Activated naive CD4-positive, alpha-beta T cell treated with Interleukin-2 at 50 U/mL for 16 hours (primary cell): ENCODE measurements around the gene VWC2.

Experiments
- DNase-seq: peaks from one replicate; pipeline ENCODE4 v3.0.0-alpha.2; 2020

The VWC2 gene

DNA sequence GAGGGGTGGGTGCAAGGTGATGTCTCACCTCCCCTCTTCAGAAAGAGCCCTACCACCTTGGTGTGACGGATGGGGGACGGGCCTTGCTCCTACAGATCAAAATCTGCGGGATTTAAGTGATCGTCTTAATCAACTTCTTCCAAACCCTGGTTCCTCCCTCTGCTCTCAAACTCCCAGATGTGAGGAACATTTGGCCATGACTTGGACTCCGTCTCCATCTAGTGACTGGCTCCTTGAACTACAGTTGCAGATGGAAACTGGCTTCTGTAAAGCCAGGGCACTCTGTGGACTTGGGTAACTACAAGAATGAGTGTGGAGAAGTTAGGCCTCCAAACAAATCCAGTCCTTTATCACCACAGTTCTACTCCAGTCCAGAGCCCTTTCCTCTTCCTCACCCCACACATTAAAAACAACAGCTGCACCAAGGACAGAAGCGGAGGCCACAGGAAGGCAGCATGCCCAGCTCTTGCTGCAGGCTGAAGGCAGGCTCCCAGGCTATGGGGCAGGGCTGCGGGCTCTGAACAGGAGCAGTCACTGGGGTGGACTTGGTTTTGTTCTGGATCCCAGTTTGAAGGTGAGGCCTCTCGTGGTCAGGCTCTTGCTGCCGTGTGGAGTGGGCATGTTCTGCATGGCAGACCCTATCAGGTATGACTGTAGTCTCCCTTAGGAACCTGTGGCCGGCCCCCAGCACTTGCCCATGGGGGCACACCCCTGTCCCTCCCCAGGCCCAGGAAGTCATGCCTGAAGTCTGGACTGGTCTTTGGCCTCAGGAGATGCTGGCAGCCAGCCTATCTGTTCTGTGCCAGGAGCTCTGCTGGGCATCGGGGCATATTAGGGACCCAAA is 79.4 kb downstream of the VWC2 start:
- no peak for DNase-seq

DNA sequence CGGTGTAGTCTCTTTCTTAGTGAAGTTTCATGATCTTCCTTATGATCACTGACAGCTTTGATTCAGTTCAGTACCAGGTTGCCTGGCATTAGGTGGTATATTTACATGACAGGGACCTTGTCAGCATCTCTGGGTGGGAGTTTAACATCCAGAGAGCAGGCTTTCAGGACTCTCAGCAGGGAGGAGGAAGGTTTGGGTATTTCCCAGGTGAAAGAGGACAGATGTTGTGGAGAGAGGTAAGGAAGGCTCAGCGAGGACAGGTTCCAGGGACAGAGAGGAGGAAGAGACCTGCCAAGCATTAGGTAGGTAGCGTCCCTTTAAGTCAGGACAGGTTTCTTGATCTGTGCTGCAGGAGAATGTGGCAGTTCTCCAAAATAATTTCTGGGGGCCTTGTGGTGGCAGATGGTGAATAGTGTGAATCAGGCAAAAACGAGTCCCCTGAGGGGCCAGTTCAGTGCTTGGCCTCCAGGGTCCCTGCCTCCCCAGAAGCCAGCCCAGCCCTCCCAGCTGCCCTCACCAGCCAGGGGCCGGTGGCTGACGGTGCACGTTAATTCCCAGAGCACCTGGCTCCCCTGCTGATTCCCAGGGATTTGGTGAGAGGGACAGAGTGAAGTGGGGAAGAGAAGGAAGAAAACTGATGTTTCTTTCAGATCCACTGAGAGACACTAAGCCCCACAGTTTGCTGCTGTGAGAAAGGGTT is 82.0 kb downstream of the VWC2 start:
- no peak for DNase-seq

DNA sequence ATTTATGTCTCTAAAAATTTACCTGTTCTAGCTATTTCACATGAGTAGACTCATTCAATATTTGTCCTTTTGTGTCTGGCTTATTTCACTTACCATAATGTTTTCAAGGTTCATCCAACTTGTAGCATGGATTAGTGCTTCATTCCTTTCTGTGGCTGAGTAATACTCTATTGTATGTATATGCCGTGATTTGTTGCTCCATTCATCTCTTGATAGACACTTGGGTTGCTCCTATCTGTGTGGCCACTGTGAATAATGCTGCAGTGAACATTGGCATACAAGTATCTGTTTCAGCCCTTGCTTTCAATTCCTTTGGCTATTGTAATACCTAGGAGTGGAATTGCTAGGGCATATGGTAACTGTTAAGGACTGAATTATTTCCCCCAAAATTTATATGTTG is 86.9 kb downstream of the VWC2 start:
- DNase-seq, result no peak

DNA sequence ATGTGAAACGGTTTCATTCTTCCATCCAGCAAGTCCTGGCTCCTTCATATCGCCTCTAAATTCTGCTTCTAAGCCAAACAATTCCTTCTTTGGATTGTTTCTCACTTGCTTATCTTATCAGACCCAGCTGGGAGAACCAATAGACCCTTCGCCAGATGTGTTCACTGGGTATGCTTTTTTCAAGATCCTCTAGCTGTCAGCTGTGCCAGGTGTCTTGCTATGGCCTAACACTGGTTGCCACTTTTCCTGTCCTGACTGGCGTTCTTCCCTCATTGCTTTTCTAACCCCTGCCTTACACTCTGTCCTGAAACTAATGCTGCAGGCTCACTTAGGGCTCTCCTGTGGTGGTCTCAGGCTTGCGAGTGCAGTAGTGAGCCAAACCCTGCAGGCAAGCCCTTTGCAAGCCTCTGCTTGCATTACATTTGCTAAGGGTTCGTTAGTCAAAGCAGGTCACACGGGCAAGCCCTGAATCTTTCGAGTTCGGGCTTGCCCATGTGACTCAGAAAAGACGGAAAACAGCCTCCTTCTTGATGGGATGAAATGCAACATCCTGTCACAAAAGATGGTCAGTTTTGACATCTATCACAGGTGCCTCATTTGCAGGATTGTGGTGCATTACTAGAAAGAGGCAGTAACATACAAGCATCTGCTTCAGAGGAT is 92.8 kb downstream of the VWC2 start:
- no peak for DNase-seq

DNA sequence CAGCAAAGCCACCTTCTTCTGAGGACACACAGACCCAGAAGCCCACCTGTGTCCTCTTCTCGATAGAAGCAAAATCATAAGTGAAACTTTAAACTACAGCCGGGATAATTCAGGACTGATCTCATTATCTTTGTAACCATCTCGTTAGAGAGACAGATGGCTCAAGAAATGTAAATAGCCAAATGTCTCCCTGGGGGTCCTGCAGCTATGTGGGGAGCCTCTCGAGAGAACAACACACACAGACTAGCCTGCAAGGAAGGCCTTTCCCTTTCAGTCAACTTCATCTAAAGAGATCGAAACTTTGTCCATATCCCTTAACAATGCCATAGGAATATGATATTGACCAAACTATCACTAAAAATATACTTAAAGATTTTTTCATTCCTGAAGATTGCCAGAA is 93.5 kb downstream of the VWC2 start:
- no peak for DNase-seq

DNA sequence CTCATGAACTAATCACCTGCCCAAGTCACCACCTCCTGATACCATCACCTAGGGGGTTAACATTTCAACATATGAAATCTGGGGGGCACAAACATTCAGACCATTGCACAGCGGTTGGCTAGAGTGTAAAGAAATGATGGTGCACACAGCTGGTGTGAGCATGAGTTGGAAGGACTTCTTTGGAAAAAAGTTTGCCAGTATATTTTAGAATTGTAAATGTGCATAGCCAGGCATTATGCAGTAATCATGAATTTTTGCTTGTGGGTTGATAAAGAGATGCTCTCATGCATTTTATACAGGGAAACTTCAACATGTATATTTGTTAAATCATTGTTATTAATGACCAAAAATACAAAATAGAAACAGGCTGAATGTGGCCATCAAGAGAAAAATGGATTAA is 100.0 kb downstream of the VWC2 start:
- no peak for DNase-seq

DNA sequence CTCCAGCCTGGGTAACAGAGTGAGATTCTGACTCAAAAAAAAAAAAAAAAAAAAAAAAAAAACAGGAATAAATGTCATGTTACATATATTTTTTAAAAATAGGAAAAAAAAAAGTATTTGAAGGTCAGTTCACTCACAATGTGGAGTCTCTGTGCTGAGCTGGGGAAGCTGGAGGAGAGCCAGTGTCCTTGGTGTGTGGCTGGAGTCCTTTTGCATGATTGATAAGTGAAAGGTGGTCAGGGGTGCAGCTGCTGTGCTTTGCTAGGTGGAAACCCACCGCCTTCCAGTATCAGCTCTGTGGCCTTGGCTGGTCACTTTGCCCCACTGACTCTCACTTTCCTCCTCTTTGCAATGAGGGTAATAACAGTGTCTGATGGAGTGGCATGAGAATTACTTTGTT is 101.9 kb downstream of the VWC2 start:
- DNase-seq, result no peak

DNA sequence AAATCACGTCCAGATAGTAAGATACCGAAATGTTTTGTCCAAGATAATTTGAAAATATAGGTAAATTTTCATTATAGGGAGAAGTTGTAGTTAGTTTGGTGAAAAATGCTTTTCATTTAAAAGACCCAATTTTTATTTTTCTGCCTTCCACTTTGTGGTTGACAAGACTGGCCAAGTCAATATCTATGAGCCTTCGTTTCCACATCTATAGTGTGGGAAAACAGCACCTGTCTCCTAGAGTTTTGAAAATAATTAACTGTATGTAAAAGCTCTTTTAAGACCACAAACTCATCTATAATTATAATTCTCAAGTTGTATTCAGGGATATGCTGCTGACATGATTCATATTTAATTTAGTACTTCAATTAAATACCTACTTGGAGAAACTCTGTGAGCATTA is 102.8 kb downstream of the VWC2 start:
- DNase-seq, result no peak

DNA sequence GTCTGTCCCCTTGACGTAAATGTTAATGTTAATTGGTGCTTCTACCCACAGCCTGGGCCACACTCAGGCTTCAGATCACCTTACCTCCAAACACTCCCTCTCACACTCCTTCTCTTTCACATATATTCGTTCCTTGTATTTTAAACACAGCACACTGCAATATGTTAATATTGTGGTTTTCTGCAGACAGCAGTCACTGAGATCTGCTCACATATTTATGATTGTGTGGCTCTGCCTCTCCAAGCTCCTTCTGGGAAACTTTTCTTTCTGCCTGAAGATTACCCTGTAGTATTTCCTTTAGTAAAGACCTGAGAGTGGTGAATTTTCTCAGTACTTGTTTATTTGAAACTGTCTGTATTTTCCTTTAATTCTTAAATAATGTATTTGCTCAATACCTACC is 104.7 kb downstream of the VWC2 start:
- no peak for DNase-seq

DNA sequence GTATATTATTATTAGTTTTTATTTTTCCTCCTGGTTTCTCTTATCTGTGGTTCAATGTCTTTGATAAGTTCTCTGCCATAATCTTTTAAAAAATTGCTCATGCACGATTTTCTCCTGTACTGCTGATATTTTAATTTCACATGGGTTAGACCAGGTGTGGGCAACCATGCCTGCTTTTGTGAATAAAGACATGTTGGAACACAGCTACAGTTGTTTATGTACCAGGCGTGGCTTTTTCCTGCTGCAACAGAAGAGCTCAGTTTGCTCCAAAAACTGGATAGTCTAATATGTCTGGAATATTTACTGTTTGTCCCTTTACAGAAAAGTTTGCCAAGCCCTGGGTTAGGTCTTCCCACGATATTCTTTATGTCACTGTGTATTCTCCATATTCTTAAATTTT is 105.2 kb downstream of the VWC2 start:
- DNase-seq, result no peak

DNA sequence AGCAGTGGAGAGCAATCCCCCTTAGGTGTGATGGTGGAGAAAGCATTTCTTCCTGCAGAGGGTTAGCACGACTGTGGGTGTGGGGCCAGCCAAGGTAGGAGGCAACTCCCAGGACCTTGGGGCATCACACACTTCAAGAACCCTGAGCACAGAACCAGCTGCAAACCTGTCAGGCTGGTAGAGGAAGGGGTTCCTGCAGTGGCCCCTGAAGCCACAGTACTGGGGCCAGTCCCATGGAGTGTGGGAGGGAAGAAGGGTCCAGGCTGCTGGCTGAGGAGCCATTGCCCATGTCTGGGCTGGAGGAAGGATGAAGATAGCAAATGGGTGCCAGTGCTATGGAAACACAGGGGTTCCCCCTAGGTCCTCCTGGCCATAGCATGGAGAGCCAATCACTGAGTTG is 110.5 kb downstream of the VWC2 start:
- DNase-seq, result no peak

DNA sequence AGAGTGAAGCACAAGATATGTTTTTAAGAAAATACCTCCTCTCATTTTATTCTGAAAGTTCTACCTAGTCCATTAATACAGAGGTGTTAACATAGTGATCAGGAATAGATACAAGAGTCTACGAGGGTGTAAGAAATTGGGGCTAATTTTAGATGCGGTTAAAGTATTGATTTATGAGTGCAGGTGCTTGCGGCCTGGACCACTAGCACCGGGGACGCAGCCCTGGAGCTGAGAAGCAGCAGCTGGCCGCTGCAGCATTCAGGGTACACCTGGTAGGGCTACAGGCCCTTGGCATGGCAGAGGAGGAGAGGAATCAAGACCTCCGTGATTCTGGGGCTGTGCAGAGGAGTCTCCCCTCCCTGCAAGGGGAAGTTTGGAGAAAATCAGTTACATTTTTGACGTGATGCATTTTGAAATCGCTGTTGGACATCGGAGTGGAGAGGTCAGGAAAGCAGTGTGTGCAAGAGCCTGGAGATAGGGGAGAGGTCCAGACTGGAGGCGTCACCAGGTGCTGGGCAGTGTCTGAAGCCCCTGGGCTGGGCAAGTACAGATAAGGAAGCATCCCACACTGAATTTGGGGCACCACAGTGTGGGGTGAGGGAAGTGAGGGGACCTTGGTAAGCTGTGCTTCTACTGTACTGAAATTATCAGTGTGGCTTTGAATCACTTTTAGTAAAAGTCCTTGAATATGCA is 112.3 kb downstream of the VWC2 start:
- no peak for DNase-seq

DNA sequence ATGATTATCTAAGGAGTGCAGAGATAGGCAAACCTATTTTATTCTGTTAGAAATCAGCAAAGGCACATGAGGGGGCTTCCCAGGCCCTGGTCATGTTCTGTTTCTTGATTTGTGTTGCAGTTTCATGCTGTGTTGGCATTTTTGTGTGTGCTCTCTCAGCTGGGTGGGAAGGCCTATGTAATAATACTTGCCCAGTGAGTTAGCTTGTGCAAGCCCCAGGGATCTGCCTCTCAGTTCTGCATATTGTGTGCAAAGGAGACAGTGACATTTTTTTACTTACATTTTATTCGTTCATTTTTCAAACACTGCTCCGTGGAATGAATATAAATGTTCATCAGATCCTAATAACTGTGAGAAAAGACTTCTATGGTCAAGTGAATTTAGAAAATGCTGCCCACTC is 119.0 kb downstream of the VWC2 start:
- DNase-seq, result no peak

DNA sequence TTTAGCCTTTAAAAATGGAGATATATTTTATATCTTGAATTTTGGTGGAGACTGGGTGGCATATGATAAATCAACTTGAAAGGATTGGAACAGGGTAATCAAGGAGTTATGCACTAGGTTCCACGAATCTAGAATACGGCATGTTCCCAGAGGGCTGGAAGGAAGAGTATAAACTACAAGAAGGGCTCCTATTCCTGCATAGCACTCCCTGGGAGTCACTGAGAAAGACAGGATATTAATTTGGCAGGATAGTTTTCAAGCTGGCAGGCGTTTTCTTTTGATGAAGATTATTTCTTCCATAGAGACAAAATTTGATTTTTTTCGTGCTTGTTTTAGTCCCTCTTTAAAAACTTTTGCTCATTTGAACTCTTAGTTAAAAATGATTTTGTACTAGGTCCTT is 119.7 kb downstream of the VWC2 start:
- DNase-seq, result no peak

DNA sequence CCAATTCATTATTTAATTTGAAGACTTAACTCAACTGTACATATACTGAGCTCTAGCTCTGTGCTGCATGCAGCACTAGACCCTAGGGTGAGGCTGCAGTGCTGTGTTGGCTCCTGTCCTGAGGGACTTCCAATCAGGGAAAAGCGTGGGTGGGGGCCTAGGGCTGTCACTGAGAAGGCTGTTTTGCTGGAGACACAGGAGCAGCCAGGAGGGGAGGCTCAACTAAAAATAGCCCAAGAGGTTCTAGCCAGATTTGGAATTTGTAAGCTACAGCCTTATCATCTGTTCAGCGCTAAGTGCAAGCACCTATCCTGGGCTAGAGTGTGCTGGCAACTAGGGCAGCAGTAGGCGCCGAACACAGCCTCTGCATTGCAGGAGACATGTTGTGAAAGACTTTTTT is 121.1 kb downstream of the VWC2 start:
- DNase-seq, result no peak

DNA sequence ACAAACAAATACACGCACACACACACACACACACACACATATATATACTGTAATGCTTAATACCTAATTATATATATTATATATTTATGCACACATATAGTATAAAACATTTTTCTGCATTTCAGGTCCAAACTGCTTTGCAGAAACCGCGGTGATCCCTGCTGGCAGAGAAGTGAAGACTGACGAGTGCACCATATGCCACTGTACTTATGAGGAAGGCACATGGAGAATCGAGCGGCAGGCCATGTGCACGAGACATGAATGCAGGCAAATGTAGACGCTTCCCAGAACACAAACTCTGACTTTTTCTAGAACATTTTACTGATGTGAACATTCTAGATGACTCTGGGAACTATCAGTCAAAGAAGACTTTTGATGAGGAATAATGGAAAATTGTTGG is 138.5 kb downstream of the VWC2 start:
- no peak for DNase-seq

DNA sequence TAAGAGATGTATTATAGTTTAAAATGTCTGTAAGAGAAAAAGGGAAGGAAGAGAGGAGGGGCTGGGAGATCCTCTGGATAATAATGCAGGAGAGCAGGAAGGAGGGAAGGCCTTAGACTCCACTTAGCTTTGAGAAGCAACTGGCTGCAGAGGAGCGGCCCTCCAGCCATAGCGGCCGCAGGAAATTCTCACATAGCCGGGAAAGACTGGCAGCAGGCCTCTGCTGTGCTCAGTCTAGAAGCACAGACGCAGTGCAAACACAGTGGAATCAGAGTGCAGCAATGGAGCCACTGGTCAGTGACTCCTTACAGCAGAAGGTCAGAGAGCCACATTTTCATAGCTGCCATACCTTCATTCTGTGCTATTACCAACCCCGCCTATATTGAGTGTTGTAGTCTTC is 153.3 kb downstream of the VWC2 start:
- no peak for DNase-seq

DNA sequence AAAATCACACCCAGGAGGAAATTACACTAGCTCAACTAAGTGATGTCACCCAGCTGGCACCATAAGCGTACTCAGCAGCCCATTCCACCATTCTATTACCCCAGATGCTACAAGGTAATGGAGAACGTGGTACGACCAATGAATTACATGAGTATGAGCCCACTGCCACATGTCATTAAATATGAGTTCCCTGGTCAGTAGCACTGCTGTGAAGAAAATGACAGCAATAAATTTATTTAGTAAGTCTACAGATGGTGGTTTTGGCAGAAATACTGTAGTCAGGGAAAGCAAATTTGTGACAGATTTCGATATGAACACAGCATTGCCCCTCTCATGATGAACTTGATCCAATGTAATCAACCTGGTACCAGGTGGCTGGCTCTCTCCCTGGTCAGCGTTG is 154.2 kb downstream of the VWC2 start:
- DNase-seq, result no peak

DNA sequence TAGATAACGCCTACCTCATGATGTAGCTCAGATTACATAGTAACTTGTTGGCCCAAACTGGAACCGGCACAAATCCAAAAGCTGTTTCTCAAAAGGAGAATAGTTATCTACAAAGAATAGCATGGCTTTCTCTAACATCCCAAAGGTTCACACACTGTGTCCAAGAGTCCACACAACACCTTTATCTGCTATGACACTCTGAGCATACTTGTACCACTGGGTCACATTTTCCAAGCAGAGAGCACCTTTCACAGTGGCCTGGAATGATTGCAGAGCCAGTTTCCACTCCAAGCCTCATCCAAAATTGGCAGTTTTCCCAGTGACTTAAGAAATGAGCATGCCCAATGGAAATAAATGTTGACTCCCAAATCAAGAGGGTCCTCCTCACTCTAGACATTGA is 155.3 kb downstream of the VWC2 start:
- DNase-seq, result no peak

DNA sequence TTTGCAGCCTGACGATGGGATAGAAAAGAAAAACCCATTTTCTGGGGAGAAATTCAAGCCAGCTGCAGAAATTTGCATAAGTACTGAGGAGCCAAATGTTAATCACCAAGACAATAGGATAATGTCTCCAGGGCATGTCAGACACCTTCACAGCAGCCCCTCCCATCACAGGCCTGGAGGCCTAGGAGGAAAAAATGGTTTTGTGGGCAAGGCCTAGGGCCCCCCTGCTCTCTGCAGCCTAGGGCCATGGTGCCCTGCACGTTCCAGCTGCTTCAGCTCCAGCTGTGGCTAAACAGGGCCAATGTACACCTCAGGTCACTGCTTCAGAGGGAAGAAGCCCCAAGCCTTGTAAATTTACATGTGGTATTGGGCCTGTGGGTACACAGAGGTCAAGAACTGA is 158.2 kb downstream of the VWC2 start:
- no peak for DNase-seq

DNA sequence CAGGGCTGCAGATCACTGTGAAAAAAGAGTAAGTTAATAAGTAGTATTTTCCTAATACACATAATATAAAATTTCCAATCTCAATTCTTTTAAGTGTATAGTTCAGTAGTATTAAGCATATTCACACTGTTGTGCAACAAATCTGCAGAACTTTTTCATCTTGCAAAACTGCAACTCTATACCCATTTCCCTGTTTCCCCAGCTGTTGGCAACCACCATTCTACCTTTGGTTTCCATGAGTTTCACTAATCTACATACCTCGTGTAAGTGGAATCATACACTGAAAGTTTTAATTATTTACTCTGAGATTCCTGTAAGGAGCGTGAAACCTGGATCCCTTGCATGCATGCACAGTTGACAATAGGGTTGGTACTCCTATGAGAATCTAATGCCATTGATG is 164.2 kb downstream of the VWC2 start:
- no peak for DNase-seq
